Measurements from ENCODE around the gene PDXP.
"Not testable (repeated sequence)": the region's sequence is repeated elsewhere in the genome, so short reads cannot be mapped to it uniquely, and the experiment has no call there.

Gene PDXP

DNA sequence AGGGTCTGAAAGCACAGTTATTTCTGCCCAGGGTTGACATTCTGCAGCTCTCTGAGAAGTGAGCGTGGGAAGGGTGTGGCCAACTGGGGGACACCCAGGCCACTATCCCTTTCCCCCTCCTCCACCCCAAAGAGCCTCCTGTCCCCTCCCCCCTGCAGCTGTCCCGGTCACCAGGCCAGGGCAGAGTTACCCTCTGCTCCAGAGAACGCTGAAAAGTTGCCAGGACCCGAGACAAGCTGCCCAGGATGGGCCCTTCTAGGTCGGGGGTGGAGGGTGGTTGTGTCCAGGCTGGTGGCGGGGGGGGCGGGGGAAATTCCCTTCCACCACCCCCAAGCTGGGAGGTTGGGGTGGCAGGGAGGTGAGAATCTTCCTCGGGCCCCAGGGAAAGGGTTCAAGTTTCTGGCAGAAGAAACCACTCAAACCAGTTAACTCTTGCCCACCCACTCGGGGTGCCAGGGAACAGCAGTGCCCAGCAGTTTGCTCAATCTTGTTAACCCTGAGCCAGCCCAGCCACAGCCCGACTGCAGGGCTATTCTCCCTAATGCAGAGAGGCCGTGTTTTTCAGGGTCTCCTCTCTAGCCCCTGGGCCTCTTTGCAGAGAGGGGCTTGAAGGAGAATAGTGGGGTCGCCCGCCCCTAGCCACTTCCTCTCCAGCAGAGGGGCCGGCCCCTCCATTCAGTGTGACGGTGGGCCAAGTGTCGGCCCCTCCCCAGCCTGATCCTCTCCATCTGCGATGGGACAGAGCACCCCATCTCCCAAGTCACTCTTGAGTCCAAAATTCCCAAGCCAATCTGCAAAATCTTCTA, 17.6 kb downstream of the PDXP start:
- no peak for DNase-seq

GRCh38 chr22:37676736-37677492, 18.4 kb downstream of the PDXP start:
- DNase-seq: peak; percentile 72

DNA sequence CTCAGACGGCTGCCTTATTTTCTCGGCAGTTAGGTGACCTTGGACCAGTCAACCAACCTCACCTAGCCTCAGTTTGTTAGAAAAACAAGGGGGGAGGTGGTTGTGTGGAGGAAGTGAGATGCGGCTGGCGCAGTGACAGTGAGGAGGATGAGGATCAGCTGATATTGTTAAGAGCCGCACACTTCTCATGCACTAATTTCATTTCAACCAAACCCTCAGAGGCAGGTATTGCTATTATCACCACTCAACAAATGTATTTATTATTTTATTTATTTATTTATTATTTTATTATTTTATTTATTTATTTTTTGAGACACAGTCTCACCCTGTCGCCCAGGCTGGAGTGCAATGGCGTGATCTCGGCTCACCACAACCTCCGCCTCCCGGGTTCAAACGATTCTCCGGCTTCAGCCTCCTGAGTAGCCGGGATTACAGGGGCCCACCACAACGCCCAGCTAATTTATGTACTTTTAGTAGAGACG, 19.0 kb downstream of the PDXP start:
- no peak for DNase-seq

DNA sequence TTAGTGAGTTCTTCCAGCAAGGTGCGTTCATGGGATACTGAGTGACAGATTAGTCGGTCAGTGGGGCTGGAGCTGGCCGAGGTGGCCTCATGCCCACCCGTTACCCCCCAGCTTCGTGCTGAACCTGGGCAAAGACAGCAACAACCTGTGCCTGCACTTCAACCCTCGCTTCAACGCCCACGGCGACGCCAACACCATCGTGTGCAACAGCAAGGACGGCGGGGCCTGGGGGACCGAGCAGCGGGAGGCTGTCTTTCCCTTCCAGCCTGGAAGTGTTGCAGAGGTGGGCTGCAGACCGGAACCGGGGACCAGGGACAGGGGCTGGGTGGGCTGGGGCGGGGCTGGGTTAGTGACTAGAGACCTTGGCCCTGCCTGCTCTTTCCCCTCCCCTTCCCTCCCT, 19.8 kb downstream of the PDXP start:
- no peak for DNase-seq

DNA sequence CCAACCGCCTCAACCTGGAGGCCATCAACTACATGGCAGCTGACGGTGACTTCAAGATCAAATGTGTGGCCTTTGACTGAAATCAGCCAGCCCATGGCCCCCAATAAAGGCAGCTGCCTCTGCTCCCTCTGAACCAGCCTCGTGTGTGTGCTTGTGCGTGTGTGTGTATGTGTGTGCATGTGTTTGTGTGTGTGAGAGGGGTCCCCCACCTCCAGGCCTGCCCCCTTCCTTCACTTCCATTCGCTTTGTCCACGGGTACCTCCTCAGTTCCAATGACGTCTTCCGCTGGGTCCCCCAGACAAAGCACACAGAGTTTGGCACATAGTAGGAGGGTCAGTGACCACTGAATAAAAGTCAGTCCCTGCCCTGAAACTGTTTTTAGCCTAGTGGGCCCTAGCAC, 21.1 kb downstream of the PDXP start:
- DNase-seq: no peak

DNA sequence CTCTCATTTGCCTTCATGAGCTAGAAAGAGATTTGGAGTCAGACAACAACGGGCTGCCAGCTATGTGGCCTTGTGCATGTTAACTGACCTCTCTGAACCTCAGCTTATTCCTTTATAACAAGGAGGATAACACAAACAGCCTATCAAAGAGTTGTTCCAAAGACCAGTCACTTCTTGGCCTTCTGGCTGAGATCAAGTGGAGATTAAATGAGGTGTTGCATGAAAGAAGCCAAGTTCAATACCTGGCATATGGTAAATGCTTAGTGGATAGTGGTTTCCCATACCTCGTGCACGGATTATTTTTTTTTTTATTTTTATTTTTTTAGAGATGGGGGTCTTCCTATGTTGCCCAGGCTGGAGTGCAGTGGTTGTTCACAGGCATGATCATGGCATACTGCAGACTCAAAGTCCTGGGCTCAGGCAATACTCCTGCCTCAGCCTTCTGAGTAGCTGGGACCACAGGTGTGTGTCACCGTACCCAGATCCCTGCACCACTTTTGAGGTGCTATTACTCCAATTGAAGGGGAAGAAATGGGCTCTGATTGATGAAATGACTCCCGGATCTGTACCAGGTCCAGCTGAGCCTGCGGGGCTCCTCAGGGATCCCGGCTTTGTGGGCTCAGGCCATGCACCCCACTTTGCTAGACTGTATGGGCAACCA, 21.8 kb downstream of the PDXP start:
- DNase-seq: no peak

DNA sequence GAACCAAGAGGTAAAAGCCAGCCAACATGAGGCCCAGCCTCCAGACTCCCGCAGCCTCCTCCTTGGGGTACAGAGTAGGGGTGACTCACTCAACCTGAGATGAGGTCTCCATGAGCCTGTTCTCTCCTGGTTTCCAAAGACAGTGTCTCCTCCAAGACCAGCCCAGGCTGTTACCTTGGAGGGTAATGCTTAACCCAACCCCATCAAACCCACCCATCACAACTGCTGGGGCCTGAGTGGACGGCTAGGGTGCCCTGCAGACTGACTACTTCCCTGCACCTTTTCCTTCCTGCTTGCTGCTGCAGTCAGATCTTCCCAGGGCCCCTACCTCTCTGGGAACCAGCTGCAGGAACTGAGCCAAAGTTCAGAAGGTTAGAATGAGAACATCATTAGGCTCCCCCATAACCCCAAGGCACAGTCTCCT, 22.5 kb downstream of the PDXP start:
- DNase-seq: no peak

DNA sequence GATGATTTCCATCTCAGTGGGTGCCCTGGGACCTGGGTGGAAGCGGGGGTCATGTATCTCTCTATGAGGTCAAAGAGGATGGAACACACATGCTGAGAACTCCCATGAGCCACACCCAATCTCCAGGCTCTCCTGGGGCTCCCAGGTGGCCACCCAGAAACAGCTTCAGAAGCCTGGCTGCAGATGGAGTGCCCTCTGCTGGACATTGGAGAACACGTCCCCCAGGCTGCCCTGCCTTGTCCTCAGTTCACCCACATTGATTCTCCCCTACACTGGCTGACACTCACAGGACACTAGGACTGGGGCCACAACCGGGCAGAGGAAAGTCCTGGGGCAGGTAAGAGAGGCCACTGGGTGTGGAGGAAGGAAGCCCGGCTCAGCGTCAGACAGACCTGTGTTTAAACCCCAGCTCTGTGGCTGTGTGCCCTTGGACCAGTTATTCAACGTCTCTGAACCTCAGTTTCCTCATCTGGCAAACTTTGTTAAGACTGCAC, 23.1 kb downstream of the PDXP start:
- DNase-seq: peak; percentile 40

- DNase-seq: no peak
Observed at GRCh38 chr22:37684803-37685615, 26.5 kb downstream of the PDXP start.

- DNase-seq: peak; percentile 74
Observed at GRCh38 chr22:37686002-37686982, 27.8 kb downstream of the PDXP start, which contains the start of gene NOL12. NOL12 (plus strand) TSS chr22:37686343; CDS start chr22:37686393, 50 bp downstream.

DNA sequence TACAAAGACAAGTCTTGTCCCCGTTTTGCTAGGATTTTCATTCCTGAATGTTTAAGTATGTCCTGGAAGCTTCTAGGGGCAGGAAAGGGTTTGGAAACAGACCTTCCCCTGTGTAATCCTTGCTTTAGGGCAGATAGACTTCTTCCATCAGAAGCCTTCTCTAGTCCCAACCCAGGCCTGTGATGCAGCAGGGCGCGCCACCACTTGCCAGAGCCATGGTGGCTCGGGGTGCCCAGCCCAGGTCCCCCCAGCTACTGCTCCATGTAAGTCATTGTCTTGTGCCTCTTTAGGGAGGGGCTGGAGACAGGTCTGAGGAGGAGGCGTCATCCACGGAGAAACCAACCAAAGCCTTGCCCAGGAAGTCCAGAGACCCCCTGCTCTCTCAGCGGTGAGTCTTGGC, 31.9 kb downstream of the PDXP start:
- DNase-seq: no peak

GRCh38 chr22:37690901-37691504, 32.5 kb downstream of the PDXP start:
- DNase-seq: no peak

DNA sequence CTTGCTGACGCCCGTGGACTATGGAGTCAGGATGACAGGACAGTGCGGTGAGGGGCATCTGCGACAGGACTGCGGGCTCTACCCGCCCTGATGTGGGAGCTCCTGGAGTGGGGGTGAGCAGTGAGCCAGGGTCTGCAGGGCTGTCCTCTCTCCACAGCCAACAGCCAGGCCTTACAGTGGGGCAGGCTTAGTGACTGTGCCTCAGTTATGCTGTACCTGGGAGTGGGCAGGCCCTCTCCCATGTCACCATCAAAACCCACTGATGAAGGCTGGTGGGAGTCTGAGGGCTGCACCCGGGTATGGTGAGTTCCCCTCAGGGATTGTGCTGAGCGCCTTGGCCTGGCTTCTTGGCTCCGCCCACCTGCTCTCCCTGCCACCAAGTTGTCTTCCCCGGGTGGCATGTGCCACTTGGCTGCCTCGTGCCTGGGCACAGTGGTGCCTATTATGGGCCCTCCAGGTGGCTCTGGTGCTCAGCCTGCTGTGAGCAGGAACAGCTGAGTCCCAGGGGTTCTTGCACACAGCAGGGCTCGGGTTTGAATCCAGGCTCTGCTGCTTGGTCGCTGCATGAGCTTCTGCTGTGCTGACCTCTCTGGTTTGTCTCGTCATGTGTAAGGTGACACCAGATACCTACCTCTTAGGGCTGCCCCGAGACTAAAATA, 34.2 kb downstream of the PDXP start:
- no peak for DNase-seq

GRCh38 chr22:37694131-37694530, 35.6 kb downstream of the PDXP start:
- DNase-seq: not testable (repeated sequence)

DNA sequence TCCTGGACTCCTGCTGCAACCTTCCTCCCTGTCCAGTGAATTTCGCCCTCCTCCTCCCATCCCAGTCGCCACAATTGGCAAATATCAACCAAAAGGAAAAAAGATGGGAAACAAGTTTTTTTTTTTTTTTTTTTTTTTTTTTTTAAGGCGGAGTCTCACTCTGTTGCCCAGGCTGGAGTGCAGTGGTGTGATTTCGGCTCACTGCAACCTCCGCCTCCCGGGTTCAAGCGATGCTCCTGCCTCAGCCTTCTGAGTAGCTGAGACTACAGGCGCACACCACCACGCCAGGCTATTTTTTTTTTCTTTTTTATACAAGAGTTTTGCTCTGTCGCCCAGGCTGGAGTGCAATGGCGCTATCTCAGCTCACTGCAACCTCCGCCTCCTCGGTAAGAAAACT, 37.7 kb downstream of the PDXP start:
- not testable (repeated sequence) for DNase-seq

DNA sequence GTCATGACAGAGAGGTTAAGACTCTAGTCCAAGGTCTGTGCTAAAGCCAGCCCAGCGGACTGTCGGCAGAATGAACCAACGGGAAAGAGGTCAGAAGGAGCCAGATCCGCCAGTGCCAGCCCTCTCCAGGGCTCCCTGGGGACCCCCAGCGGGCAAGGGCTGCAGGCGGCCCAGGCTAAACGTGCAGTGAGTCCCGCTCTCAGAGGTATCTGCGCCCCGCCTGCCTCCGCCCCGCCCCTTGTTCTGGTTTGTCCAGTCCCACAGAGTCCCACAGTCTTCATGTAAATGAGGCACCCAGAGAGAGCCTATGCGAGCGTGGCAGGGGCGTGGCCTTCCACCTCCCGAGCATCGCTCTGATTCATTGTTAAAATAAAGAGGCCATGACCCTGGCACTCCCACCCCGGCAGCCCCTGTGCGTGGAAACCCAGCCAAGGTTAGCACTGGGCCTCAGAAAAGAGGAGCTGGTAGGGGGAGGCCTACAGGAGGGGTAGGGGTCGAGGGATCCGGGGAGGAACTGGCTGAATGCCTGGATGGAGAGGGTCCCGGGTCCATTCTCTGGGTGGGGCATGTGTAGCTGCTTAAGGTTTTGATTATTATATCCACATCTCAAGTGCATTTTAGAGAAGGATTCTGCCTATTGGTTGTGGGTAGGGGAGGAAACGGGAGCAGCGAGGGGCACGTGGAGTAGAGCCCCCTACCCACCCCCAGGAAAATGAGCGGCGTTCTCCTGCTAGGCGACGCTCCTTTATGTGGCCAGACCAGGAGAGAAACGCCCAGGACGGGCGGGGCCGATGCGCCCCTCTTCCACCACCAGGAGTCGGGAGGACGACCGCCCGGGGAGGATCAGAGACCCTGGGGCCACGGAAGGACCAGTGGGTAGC, 38.4 kb downstream of the PDXP start, which contains the start of gene TRIOBP:
TRIOBP (plus strand) TSS at position 392 of the 881 bp plus-strand sequence. CDS start 4,318 bp downstream, outside the sequence.
- no peak for DNase-seq

- DNase-seq: no peak
Observed at GRCh38 chr22:37697538-37697835, 39.0 kb downstream of the PDXP start.

- DNase-seq: no peak
Observed at GRCh38 chr22:37701141-37701786, 42.7 kb downstream of the PDXP start.

- no peak for DNase-seq
Observed at GRCh38 chr22:37703906-37704305, 45.4 kb downstream of the PDXP start.

Data from KG1 (cell line).